NCI-H2196 (cell line): ENCODE measurements around the gene VWA3A.

Experiments used
- DNase-seq: peaks from one replicate; lab custom pipeline; 2025; ENCODE audit not compliant: unreplicated experiment; lab: John Stamatoyannopoulos, UW

The VWA3A gene

GRCh38 chr16:22198547-22199293 lies 106.4 kb downstream of the VWA3A start:
- no peak for DNase-seq

GRCh38 chr16:22202261-22202637 lies 109.9 kb downstream of the VWA3A start:
- no peak for DNase-seq

GRCh38 chr16:22203091-22203490 lies 110.8 kb downstream of the VWA3A start:
- no peak for DNase-seq

- DNase-seq: no peak
Measured at GRCh38 chr16:22204091-22204655, 111.8 kb downstream of the VWA3A start.

- no peak for DNase-seq
Measured at GRCh38 chr16:22205577-22206012, 113.3 kb downstream of the VWA3A start.

- peak; percentile 97 for DNase-seq
Measured at GRCh38 chr16:22206013-22206841, 113.9 kb downstream of the VWA3A start, which contains the start of gene EEF2K. Gene EEF2K, plus strand, starts transcription at chr16:22206278. Its CDS starts 19,452 bp downstream, at chr16:22225730.
